Measurements from ENCODE around the gene MOGAT3. TPM values are rescaled to one million over a fixed set of nuclear protein-coding genes. Genes with fewer than 3 reads are reported as not detected.

The MOGAT3 gene
- total RNA-seq, 1 donor from 2014 or later: not detected

DNA sequence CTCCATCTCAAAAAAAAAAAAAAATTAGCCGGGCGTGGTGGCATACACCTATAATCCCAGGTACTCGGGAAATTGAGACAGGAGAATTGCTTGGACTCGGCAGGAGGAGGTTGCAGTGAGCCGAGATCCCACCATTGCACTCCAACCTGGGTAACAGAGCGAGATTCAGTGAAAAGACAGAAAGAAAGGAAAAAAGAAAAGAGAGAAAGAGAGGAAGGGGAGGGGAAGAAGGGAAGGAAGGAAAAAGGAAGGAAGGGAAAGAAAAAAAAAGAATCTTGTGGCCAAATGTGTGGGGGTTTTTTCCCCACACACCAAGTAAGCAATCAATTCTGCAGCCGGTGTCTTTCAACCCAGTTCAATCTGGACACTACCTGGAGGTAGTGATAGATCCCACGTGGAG, 11.7 kb downstream of the MOGAT3 start:
- H3K36me3 Mint-ChIP-seq (ENCODE audit: insufficient read depth): no peaks in the 10 kb centered on the region
- TF ChIP-seq, protein P1, sequence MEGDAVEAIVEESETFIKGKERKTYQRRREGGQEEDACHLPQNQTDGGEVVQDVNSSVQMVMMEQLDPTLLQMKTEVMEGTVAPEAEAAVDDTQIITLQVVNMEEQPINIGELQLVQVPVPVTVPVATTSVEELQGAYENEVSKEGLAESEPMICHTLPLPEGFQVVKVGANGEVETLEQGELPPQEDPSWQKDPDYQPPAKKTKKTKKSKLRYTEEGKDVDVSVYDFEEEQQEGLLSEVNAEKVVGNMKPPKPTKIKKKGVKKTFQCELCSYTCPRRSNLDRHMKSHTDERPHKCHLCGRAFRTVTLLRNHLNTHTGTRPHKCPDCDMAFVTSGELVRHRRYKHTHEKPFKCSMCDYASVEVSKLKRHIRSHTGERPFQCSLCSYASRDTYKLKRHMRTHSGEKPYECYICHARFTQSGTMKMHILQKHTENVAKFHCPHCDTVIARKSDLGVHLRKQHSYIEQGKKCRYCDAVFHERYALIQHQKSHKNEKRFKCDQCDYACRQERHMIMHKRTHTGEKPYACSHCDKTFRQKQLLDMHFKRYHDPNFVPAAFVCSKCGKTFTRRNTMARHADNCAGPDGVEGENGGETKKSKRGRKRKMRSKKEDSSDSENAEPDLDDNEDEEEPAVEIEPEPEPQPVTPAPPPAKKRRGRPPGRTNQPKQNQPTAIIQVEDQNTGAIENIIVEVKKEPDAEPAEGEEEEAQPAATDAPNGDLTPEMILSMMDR (IDR thresholded peaks at IDR 0.05; ENCODE audit: unreplicated experiment): no peak
- peak overlapping the region; percentile 41 for H3K27ac Mint-ChIP-seq
- no peak overlapping the region for H3K4me3 Mint-ChIP-seq (ENCODE audit: low read depth)
- no peaks in the 10 kb centered on the region for H3K4me1 Mint-ChIP-seq (ENCODE audit: low read depth)
- H3K9me3 Mint-ChIP-seq (ENCODE audit: low read depth): no peaks in the 10 kb centered on the region
- H3K27me3 Mint-ChIP-seq: peaks cover 30% of the 10 kb centered on the region
- DNase-seq (ENCODE audit: low spot score, unreplicated experiment): no peak

DNA sequence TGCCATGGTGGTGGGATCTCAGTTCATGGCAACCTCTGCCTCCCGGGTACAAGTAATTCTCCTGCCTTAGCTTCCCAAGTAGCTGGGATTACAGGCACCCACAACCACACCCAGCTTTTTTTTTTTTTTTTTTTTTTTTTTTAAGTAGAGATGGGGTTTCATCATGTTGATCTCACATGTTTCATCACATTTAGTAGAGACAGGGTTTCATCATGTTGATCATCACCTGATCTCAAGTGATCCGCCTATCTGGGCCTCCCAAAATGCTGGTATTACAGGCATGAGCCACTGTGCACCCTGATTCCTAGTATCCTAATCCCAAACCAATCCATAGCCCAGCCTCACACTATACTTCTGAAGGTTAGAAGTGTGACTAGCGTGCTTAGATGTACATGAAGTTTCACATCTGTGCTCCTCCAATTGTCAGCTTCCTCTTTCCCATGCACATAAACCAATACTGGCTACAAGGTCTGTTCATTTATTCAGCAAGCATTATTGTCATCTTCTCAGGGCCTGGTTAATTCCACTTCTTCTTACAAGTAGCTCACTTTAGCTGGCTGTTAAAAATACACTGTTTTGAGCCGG, 13.9 kb downstream of the MOGAT3 start:
- H3K36me3 Mint-ChIP-seq (ENCODE audit: insufficient read depth): no peaks in the 10 kb centered on the region
- H3K9me3 Mint-ChIP-seq (ENCODE audit: low read depth): no peaks in the 10 kb centered on the region
- H3K27ac Mint-ChIP-seq: no peak overlapping the region
- no peak overlapping the region for H3K4me3 Mint-ChIP-seq (ENCODE audit: low read depth)
- no peak for DNase-seq (ENCODE audit: low spot score, unreplicated experiment)
- no peaks in the 10 kb centered on the region for H3K4me1 Mint-ChIP-seq (ENCODE audit: low read depth)
- H3K27me3 Mint-ChIP-seq: peaks cover 36% of the 10 kb centered on the region
- TF ChIP-seq, protein P1 (IDR thresholded peaks at IDR 0.05; ENCODE audit: unreplicated experiment): no peak

DNA sequence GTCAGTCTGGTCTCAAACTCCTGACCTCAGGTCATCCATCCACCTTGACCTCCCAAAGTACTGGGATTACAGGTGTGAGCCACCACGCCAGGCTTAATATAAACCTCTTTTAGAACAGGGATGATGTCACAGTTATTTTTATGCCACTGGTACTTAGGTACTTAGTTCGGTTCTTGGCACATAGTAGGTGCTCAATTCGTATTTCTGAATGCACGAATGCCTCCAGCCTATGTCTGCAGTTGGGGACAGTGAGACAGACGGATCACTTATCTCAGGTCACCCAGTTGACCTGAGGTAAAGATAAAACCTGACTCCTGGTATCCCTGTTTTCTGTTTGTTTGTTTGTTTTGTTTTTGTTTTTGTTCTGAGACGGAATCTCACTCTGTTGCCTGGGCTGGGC, 14.6 kb downstream of the MOGAT3 start:
- TF ChIP-seq, protein P1 (IDR thresholded peaks at IDR 0.05; ENCODE audit: unreplicated experiment): no peak
- no peak for DNase-seq (ENCODE audit: low spot score, unreplicated experiment)
- Mint-ChIP-seq H3K27ac (no peak overlapping the region), H3K4me3 (ENCODE audit: low read depth) (no peak overlapping the region), H3K9me3 (ENCODE audit: low read depth) (no peaks in the 10 kb centered on the region), H3K4me1 (ENCODE audit: low read depth) (no peaks in the 10 kb centered on the region), H3K27me3 (peaks cover 35% of the 10 kb centered on the region), H3K36me3 (ENCODE audit: insufficient read depth) (no peaks in the 10 kb centered on the region)

DNA sequence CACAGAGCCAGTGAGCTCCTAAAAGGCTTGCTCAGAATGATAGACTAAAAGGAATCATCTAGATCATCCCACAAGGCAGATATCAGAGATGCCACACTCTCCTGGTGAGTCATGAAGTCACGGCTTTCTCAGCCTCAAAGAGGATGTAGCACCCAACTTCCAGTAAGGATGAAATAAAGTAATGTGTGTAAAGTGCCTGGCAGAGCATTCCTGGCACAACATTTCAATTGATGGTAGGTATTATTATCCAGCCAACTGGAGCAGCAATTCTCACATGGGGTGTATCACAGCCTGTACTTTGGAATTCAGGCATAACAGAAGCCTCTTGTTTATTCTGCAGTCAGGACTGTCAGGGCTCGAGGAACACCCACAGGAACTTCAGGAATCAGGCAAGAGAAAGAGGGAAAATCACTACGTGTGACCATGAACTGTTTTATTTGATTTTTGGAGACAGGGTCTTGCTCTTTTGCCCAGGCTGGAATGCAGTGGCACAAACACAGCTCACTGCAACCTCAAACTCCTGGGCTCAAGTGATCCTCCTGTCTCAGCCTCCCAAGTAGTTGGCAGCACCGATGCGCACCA, 15.5 kb downstream of the MOGAT3 start:
- no peak overlapping the region for H3K4me3 Mint-ChIP-seq (ENCODE audit: low read depth)

DNA sequence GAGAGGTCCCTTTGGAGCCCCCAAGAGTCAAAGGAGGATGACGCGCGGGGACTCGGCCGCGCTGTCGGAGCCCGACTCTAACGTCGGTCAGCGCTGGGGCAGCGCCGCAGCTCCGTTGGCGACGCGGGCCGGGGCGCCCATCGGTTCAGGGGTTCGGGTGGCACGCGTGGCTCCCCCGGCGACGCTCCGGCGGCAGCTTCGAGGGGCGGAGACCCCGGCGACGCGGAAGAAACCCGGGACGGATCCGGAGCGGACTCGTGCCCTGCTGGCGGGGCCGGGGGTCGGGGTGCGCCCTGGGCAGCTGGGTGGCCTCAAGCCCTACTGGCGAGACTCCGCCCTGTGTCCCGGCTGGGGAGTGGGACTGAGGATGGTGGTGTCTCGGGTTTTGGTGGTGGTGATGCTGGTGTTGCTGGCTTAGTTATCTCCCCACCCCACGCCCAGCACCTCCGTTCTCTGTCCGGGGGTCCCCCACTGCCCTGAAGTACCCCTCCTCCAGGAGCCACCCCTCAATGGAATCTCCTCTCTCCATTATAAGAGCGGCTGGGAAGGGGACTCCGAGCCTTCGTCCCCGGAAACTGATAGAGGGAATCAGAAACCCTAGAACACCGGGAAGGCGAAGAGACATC, 20.6 kb downstream of the MOGAT3 start, which contains the start of gene NAT16:
NAT16 (minus strand) TSS at position 164 of the 626 bp plus-strand sequence. CDS start 5,486 bp downstream, outside the sequence.
- no peak for DNase-seq (ENCODE audit: low spot score, unreplicated experiment)
- no peaks in the 10 kb centered on the region for H3K9me3 Mint-ChIP-seq (ENCODE audit: low read depth)
- H3K4me3 Mint-ChIP-seq (ENCODE audit: low read depth): no peak within 1 kb of the TSS
- TF ChIP-seq, protein P1 (IDR thresholded peaks at IDR 0.05; ENCODE audit: unreplicated experiment): no peak
- H3K36me3 Mint-ChIP-seq (ENCODE audit: insufficient read depth): peaks cover 1% of the 10 kb centered on the region
- peaks cover 73% of the 10 kb centered on the region for H3K27me3 Mint-ChIP-seq
- H3K4me1 Mint-ChIP-seq (ENCODE audit: low read depth): peaks cover 2% of the 10 kb centered on the region
- no peak within 1 kb of the TSS for H3K27ac Mint-ChIP-seq

More for the DNA sequence above, 15.5 kb downstream of the MOGAT3 start:
- DNase-seq (ENCODE audit: low spot score, unreplicated experiment): no peak
- H3K4me1 Mint-ChIP-seq (ENCODE audit: low read depth): no peaks in the 10 kb centered on the region
- no peaks in the 10 kb centered on the region for H3K36me3 Mint-ChIP-seq (ENCODE audit: insufficient read depth)
- TF ChIP-seq, protein P1 (IDR thresholded peaks at IDR 0.05; ENCODE audit: unreplicated experiment): no peak
- peaks cover 41% of the 10 kb centered on the region for H3K27me3 Mint-ChIP-seq
- no peaks in the 10 kb centered on the region for H3K9me3 Mint-ChIP-seq (ENCODE audit: low read depth)
- no peak overlapping the region for H3K27ac Mint-ChIP-seq
